SK-N-MC (cell line): ENCODE data around the gene ZNF277.

ENCODE experiments used
- EZH2 ChIP-seq: fragments of 200-600 bp; sonication (generic); IDR thresholded peaks from one replicate; pipeline ENCODE4 v1.6.1; 2017; ENCODE audit warnings: antibody characterized with exemption
- POLR2AphosphoS5 ChIP-seq: IDR thresholded peaks from 2 replicates; pipeline ENCODE4 v1.6.1; 2012; ENCODE audit warnings: mild to moderate bottlenecking, low read depth, low read length, borderline replicate concordance

GRCh38 chr7:112334366-112334765 lies 127.9 kb downstream of the ZNF277 start:
- TF ChIP-seq POLR2AphosphoS5 (no peak), EZH2 (no peak)
